NK-92 treated with Interleukin-12 subunit alpha and Interleukin-12 subunit beta, amount 100 ng/mL, for 24 hours (cell line): Measurements from ENCODE around the gene IQCK.
"Not testable (repeated sequence)": the region's sequence is repeated elsewhere in the genome, so short reads cannot be mapped to it uniquely, and the experiment has no call there.

ENCODE experiments used
- DNase-seq: peaks from one replicate; lab custom pipeline; 2025; lab: John Stamatoyannopoulos, UW

The IQCK gene

GRCh38 chr16:19700319-19700781 lies 17.7 kb upstream of the IQCK start:
- no peak for DNase-seq

- no peak for DNase-seq
Observed at GRCh38 chr16:19701091-19701490, 17.0 kb upstream of the IQCK start.

GRCh38 chr16:19703172-19703889 lies 14.7 kb upstream of the IQCK start:
- DNase-seq = no peak

- DNase-seq = no peak
Observed at GRCh38 chr16:19704321-19705145, 13.5 kb upstream of the IQCK start.

DNA sequence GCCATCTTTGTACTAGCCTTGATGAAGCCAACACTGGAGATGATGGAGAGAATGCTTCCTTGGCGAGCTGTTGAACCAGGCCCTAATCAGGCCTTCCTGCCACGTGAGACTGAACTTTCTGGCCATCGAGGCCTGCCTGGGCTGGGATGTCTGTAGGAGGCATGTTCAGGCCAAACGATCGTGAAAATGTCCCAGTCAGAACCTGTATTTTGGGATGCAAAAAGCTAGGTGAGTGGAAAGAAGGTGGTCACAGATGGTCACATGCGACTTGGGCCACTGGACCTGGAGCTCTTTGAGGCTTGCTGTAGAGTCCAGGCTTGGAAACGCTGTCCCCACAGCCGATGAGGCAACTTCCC lies 12.9 kb upstream of the IQCK start:
- no peak for DNase-seq

- DNase-seq = no peak
Observed at GRCh38 chr16:19705843-19706242, 12.2 kb upstream of the IQCK start.

GRCh38 chr16:19706846-19707245 lies 11.2 kb upstream of the IQCK start:
- no peak for DNase-seq

DNA sequence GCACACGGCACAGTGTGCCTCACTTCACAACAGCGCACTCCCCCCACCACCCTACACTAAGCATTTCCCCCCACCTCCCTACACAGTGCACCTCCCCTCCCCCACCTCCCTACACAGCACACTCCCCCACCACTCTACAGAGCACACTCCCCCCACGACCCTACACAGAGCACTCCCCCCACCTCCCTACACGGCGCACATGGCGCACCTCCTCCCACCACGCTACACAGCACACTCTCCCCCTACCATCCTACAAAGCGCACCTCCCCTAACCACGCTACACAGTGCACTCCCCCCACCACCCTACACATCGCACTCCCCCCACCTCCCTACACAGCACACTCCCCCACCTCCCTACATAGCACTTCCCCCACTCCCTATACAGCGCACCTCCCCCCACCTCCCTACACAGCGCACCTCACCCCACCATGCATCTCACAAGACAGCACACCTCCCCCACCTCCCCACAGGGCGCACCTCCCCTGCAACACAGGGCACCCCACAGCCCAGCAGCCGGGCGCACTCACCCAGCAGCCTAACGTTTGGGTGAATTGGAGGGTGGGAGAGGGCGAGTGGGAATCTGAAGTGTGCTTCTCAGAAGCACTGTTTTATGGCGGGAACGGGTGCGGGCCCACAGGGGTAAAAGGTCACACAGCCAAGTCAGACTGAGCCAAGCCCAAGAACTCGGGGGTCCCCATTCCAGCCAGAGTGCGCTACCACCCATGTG lies 10.3 kb upstream of the IQCK start:
- no peak for DNase-seq

DNA sequence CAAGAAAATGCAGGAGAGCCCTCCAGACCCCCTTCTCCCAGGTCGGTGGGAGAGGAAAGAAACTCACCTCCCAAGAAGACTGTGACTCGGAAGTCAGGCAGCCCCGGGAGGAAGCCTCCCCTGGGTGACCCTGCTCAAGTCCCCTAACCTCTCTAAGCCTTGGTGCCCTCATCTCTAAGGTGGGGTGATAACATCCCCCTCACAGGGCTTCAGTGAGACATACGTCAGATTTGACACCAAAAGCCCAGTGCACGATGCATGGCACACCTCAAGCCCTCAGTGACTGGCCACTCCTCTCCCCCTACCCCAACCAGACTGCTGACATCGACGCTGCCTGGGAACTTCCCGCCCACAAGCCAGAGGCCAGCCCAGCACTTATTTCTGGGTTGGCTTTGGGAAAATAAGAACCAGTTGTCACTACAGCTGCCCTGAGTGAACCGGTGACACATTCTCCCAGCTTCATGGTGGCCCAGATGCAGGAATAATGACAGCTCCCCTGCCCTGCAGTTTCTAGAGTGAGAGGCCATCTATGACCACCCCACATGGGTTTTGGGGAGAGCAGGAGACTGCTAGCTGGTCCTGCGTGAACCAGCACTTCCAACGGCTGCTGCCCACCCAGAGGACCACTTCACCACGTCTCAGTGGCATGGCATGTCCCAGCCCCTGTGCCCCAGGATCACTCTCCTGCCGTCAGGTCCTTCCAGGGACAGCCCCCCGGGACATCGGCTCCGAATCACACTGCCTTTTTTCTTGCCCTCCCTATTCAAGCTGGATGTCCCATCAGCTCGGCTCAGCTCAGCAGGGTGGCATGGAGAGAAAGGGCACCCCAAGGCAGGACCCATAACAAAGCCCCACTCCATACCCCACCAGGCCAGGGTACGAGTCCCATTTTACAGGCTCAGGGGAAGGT lies 9.5 kb upstream of the IQCK start:
- no peak for DNase-seq

GRCh38 chr16:19709381-19710136 lies 8.5 kb upstream of the IQCK start:
- no peak for DNase-seq

GRCh38 chr16:19710191-19710908 lies 7.7 kb upstream of the IQCK start:
- DNase-seq = no peak

DNA sequence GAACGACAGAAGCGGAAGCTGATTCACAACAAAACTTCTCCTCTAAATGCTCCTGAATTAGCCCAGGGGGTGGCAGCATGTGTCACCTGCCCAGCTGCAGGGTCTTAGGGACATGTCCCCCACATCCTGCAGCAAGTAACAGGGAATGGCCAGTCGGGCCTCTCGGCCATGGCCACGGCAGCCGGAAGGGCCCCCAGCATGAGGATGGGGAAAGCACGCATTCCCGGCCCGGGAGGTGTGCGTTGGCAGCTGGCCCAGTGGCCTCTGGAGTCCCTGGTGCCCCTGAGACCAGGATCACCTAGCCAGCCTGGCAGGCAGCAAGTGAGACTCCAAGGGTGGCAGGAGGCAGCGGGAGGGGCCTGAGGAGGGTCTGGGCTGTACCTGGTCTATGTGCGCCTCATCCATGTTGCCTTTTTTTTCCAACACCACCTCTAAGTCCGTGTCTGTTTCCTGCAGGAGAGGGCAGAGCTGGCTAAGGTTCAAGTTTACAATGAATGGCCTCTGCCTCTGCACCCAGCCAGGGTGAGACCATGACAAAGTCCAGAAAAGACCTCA lies 7.0 kb upstream of the IQCK start:
- DNase-seq = no peak

- no peak for DNase-seq
Observed at GRCh38 chr16:19711643-19712042, 6.4 kb upstream of the IQCK start.

GRCh38 chr16:19712418-19713058 lies 5.5 kb upstream of the IQCK start:
- no peak for DNase-seq

DNA sequence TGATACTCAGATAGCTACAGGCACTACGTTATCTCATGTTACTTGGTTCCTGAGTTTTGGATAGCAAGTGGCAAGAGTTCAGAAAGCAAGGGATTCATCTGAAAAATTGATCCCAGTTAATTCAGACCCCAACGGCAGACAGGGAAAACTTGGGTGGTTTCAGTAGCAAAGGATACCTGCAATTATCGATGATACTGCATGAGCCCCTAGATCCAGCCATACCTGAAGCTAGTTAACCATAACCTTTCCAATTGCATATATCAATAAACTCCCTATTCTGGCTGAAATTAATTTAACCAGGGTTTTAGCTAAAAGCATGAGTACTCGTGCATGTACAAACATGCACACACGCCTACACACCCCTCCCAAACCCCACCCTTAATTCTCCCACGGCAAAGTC lies 4.4 kb upstream of the IQCK start:
- DNase-seq = no peak

DNA sequence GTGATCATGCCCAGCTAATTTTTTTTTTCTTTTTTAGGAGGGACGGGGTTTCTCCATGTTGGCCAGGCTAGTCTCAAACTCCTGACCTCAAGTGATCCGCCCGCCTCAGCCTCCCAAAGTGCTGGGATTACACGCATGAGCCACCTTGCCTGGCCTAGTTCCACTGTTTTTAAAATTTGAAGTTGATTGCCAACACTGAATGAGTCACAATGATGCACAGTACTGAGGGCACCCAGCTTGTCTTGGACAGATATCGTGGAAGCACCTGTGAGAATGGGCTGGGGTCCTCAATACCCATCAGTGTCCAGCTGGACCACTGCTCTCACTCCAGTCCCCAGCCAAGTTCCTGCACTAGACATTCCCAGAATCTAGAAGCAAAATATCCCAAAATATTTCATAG lies 2.5 kb upstream of the IQCK start:
- DNase-seq = no peak

DNA sequence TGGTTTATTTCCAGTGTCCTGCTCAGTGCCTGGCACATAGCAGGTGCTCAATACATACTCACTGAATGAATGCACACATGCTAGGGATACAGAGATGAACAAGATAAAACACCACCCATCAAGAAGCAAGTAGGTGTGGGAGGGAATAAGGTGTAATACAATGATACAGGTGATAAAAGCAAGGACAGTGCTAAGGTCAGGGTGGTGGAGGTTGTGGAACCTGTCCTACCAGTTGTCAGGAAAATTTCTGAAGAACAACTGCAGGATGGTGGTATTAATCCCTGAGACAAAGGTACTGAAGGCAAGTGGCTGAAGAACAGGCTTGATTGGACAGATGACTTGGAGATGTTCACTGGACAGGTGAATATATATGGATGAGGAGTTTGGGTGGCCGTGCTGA lies 1.9 kb upstream of the IQCK start:
- DNase-seq = no peak

GRCh38 chr16:19716728-19717127 lies 1.3 kb upstream of the IQCK start:
- DNase-seq = not testable (repeated sequence)

DNA sequence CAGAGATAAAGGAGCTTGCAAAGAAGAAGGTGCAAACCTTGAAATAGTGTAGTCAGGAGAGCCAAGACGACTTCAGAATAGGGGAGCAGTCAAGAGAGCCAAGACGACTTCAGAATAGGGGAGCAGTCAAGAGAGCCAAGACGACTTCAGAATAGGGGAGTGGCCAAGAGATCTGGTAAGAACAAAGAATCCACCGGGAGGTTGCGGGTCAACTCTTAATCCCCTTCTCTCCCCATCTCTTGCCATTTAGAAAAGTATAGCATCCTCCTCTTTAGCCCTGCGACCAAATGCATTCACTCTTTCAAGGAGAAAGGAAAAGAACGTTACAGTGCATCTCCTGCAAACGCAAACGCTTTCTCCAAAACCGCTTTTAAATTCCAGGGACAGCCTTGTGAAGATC lies 757 bp upstream of the IQCK start:
- DNase-seq = no peak

DNA sequence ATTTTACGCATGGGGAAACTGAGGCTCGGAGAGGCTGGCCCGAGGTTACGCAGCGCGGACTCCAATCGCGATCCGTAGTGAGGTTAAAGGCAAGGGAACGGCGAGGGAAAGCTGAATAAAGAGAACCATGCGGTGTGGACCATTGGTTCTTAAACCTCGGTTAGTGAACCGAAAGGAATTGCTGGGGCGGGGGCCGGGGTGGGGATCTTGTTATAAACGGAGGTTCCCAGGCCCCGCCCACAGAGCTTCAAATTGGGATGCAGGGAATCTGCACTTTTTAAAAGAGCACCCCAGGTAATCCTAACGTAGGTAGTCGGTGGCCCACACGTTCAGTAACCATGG lies 524 bp downstream of the IQCK start:
- DNase-seq = no peak
